A549 (cell line): ENCODE measurements around the gene EEFSEC. TPM values are rescaled to one million over a fixed set of nuclear protein-coding genes. Genes with fewer than 3 reads are reported as not detected.

Experiments
- ATAC-seq, 2 experiments: fragments of 200-7000 bp in 1 of 2; fragments of >200 bp in 1 of 2; cut with Nextera tagmentation in 1 of 2; cut with Tn5 transposase in 1 of 2; 3 replicates each; pipeline versions ENCODE4 v1.8.0 to v1.9.1; 2018 to 2020; ENCODE audit warnings: mild to moderate bottlenecking in 1 of 2, moderate library complexity in 1 of 2
- CTCF ChIA-PET: fragments of 300-600 bp; sonication (Branson Sonifier 250); formaldehyde crosslinking; extraction: SDS; loops from one replicate; lab custom pipeline; 2021; ENCODE audit warnings: antibody characterized with exemption, inconsistent platforms; lab: Yijun Ruan, JAX
- POLR2A ChIA-PET: fragments of 350-600 bp; formaldehyde crosslinking; extraction: SDS; loops from one replicate; lab custom pipeline; 2021; ENCODE audit warnings: antibody characterized with exemption, inconsistent platforms; lab: Yijun Ruan, JAX
- DNase-seq, 2 experiments: peaks; one replicate each; pipeline versions ENCODE4 v3.0.0 to v3.0.0-alpha.2; 2011 to 2016; ENCODE audit warnings: low read depth in 1 of 2, low spot score in 1 of 2
- FAIRE-seq: peaks from 2 replicates; lab custom pipeline; 2011; peaks lifted over from hg19 to GRCh38; lab: Jason Lieb, UNC
- H3K27ac ChIP-seq, 2 experiments: fragments of >200 bp; sonication (Bioruptor Twin); formaldehyde crosslinking; 3 replicates each; pipeline ENCODE4 v1.5.1; 2016 to 2017
- H3K4me1 ChIP-seq: fragments of >200 bp; sonication (Bioruptor Twin); formaldehyde crosslinking; 3 replicates; pipeline ENCODE4 v1.6.1; 2016
- H3K4me2 ChIP-seq: fragments of >200 bp; sonication (Bioruptor Twin); formaldehyde crosslinking; 3 replicates; pipeline ENCODE4 v1.6.1; 2016
- H3K4me3 ChIP-seq: fragments of >200 bp; sonication (Bioruptor Twin); formaldehyde crosslinking; 3 replicates; pipeline ENCODE4 v1.5.1; 2016
- H3K9me3 ChIP-seq: fragments of >200 bp; sonication (Bioruptor Twin); formaldehyde crosslinking; 3 replicates; pipeline ENCODE4 v1.6.1; 2016
- CBX8 ChIP-seq: fragments of 200-600 bp; sonication (generic); IDR thresholded peaks from 2 replicates; pipeline ENCODE4 v1.6.1; 2016
- CTCF ChIP-seq: fragments of >200 bp; sonication (Bioruptor Twin); formaldehyde crosslinking; IDR thresholded peaks from 3 replicates; pipeline ENCODE4 v1.5.1; 2016
- E2F6 ChIP-seq: IDR thresholded peaks from 2 replicates; pipeline ENCODE4 v1.6.1; 2012; ENCODE audit warnings: low read depth, borderline replicate concordance
- EHF ChIP-seq: fragments of 250-450 bp; sonication (Bioruptor Pico); IDR thresholded peaks from 2 replicates; pipeline ENCODE4 v1.5.0; 2020; ENCODE audit warnings: mild to moderate bottlenecking
- FOSB ChIP-seq: fragments of 250-450 bp; sonication (Bioruptor Pico); IDR thresholded peaks from 2 replicates; pipeline ENCODE4 v1.5.0; 2020; ENCODE audit warnings: mild to moderate bottlenecking, moderate library complexity
- FOSL2 ChIP-seq, 2 experiments: fragments of 450-650 bp in 1 of 2; fragments of >200 bp in 1 of 2; sonication (Bioruptor Twin) in 1 of 2; formaldehyde crosslinking; IDR thresholded peaks; 2 replicates each; pipeline versions ENCODE4 v1.5.0 to v1.6.1; 2016 to 2020; ENCODE audit warnings: mild to moderate bottlenecking in 1 of 2, moderate library complexity in 1 of 2
- GATA3 ChIP-seq: IDR thresholded peaks from 2 replicates; pipeline ENCODE4 v1.6.1; 2012; ENCODE audit warnings: borderline replicate concordance
- HDAC2 ChIP-seq: fragments of 200-600 bp; sonication (generic); IDR thresholded peaks from 2 replicates; pipeline ENCODE4 v1.6.1; 2016
- HES2 ChIP-seq: fragments of >200 bp; sonication (Bioruptor Twin); formaldehyde crosslinking; IDR thresholded peaks from 2 replicates; pipeline ENCODE4 v1.6.1; 2016
- HOXB5 ChIP-seq: fragments of 250-450 bp; sonication (Bioruptor Pico); IDR thresholded peaks from 2 replicates; pipeline ENCODE4 v1.5.0; 2020; ENCODE audit warnings: mild to moderate bottlenecking, moderate library complexity
- MYC ChIP-seq: IDR thresholded peaks from 2 replicates; pipeline ENCODE4 v1.6.1; 2012; ENCODE audit warnings: mild to moderate bottlenecking, inconsistent platforms, low read length, improper control_type of control experiment, borderline replicate concordance
- NPAS2 ChIP-seq: fragments of 250-450 bp; sonication (Bioruptor Pico); IDR thresholded peaks from 2 replicates; pipeline ENCODE4 v1.8.0; 2022; ENCODE audit warnings: mild to moderate bottlenecking, moderate library complexity, borderline replicate concordance
- POLR2A ChIP-seq: IDR thresholded peaks from 2 replicates; pipeline ENCODE4 v1.6.1; 2012; ENCODE audit warnings: mild to moderate bottlenecking, low read length
- POLR2AphosphoS2 ChIP-seq: conservative IDR thresholded peaks from 2 replicates; pipeline ENCODE4 v1.6.1; 2012; ENCODE audit warnings: low read length, improper control_type of control experiment, inconsistent platforms
- RAD21 ChIP-seq, 2 experiments: fragments of >200 bp in 1 of 2; sonication (Bioruptor Twin) in 1 of 2; formaldehyde crosslinking in 1 of 2; IDR thresholded peaks in 1 of 2; conservative IDR thresholded peaks in 1 of 2; 2 replicates in 1 of 2; 3 replicates in 1 of 2; pipeline ENCODE4 v1.6.1; 2012 to 2018; ENCODE audit warnings: inconsistent platforms in 1 of 2
- RARB ChIP-seq: fragments of 250-450 bp; sonication (Bioruptor Pico); IDR thresholded peaks from 2 replicates; pipeline ENCODE4 v1.8.0; 2021; ENCODE audit warnings: mild to moderate bottlenecking, moderate library complexity
- SMC3 ChIP-seq: fragments of >200 bp; sonication (Bioruptor Twin); formaldehyde crosslinking; IDR thresholded peaks from 3 replicates; pipeline ENCODE4 v1.6.1; 2018; ENCODE audit warnings: inconsistent platforms
- SREBF2 ChIP-seq: fragments of 450-650 bp; IDR thresholded peaks from 2 replicates; pipeline ENCODE4 v1.6.1; 2014; ENCODE audit warnings: mild to moderate bottlenecking, moderate library complexity
- TFCP2L1 ChIP-seq: fragments of 250-450 bp; sonication (Bioruptor Pico); IDR thresholded peaks from 2 replicates; pipeline ENCODE4 v1.5.0; 2021; ENCODE audit warnings: mild to moderate bottlenecking
- USF2 ChIP-seq: fragments of 450-650 bp; IDR thresholded peaks from 2 replicates; pipeline ENCODE4 v1.6.1; 2014; ENCODE audit warnings: antibody characterized with exemption
- WGBS: methylation state at CpG from one replicate; pipeline ENCODE4 v1.1.6; 2017; ENCODE audit errors: missing lambda C conversion rate; 5-methylcytosine and 5-hydroxymethylcytosine counted together
- polyA plus RNA-seq, 4 experiments: library from polyadenylated mRNA; depleted of rRNA in 3 of 4; stranded (reverse); fragments of >200 nt; fragmentation: RNase III in 1 of 4; extraction: RNeasy Plus Mini Kit Qiagen cat#74134 plus additional on column Dnase treatment in 1 of 4; gene quantifications; 2 replicates in 3 of 4; 3 replicates in 1 of 4; pipeline ENCODE4 v1.2.3, GENCODE V29; 2011 to 2017

The EEFSEC gene
- polyA plus RNA-seq, 2 of the 4 experiments (the other 2 are of a cell fraction) = 6.9 to 7.3 TPM

GRCh38 chr3:128170866-128171516, 17.7 kb downstream of the EEFSEC start:
- DNase-seq (peak; percentile 67 to 78), ATAC-seq (peak; percentile 97 to 99), FAIRE-seq (peak; percentile 32)
- no peaks in the 10 kb centered on the region for H3K9me3 ChIP-seq
- no peak overlapping the region for H3K4me3 ChIP-seq
- H3K4me2 ChIP-seq = no peak overlapping the region
- no peaks in the 10 kb centered on the region; the same call in 2 of the 3 replicates for H3K4me1 ChIP-seq
- WGBS = 6% methylated on average over 5 of the region's 5 CpGs
- no peak for TF ChIP-seq MYC
- no peak for TF ChIP-seq POLR2A
- TF ChIP-seq FOSB (CRISPR knock-in tag) = no peak
- no peak for TF ChIP-seq E2F6
- no peak for TF ChIP-seq USF2
- peak; percentile 81 for TF ChIP-seq SMC3
- peak; percentile 80 to 83 for TF ChIP-seq RAD21 (conservative IDR thresholded peaks at IDR 0.05 in 1 of 2, IDR thresholded peaks at IDR 0.05 in 1 of 2)
- peak; percentile 83 for TF ChIP-seq CTCF
- no peak overlapping the region for H3K27ac ChIP-seq
- POLR2A ChIA-PET = no interaction called here
- CTCF ChIA-PET = interaction anchor here (0.6 to 2.4 kb wide), 25 partner anchors 11 to 438 kb away, joined by 3 to 11 read pairs (median 4); partner anchors contain the start of gene EEFSEC

- Histone ChIP-seq H3K4me3 (no peak overlapping the region), H3K4me1 (no peaks in the 10 kb centered on the region; the same call in 2 of the 3 replicates), H3K4me2 (no peak overlapping the region), H3K9me3 (no peaks in the 10 kb centered on the region), H3K27ac (no peak overlapping the region)
- WGBS = 92% methylated on average over 8 of the region's 8 CpGs
- ChIA-PET CTCF (interaction anchor here (1.0 to 1.5 kb wide), 5 partner anchors 148 to 435 kb away, joined by 3 to 7 read pairs (median 3); no protein-coding TSS in a partner anchor), POLR2A (no interaction called here)
- FAIRE-seq (no peak), ATAC-seq (no peak), DNase-seq (no peak)
- TF ChIP-seq USF2 (no peak), GATA3 (no peak), HOXB5 (CRISPR knock-in tag) (no peak), POLR2A (no peak), SMC3 (no peak), NPAS2 (CRISPR knock-in tag) (no peak), SREBF2 (no peak), FOSL2 (IDR thresholded peaks at IDR 0.05) (no peak), FOSL2 (CRISPR knock-in tag; IDR thresholded peaks at IDR 0.05) (no peak), CBX8 (no peak), RARB (CRISPR knock-in tag) (no peak), FOSB (CRISPR knock-in tag) (no peak), HDAC2 (no peak), CTCF (no peak), EHF (CRISPR knock-in tag) (no peak), E2F6 (no peak), HES2 (no peak), TFCP2L1 (CRISPR knock-in tag) (no peak), POLR2AphosphoS2 (no peak)
Observed at GRCh38 chr3:128173200-128173599, 19.9 kb downstream of the EEFSEC start.
